GM21360 (cell line): Measurements from ENCODE around the gene SPON1.
A peak's percentile ranks its signal among the peaks of the same experiment; 100 is the strongest.
"Not testable (repeated sequence)": the region's sequence is repeated elsewhere in the genome, so short reads cannot be mapped to it uniquely, and the experiment has no call there.

ENCODE experiments used
- ATAC-seq: cut with Tn5 transposase; IDR thresholded peaks from one replicate; pipeline ENCODE4 v1.9.1; 2021; ENCODE audit warnings: mild to moderate bottlenecking, moderate library complexity; ENCODE audit not compliant: unreplicated experiment

The SPON1 gene

GRCh38 chr11:14230407-14230806 lies 267.9 kb downstream of the SPON1 start:
- ATAC-seq = no peak

- ATAC-seq = no peak
Measured at GRCh38 chr11:14232652-14233051, 270.1 kb downstream of the SPON1 start.

GRCh38 chr11:14234446-14234845 lies 271.9 kb downstream of the SPON1 start:
- ATAC-seq = no peak

DNA sequence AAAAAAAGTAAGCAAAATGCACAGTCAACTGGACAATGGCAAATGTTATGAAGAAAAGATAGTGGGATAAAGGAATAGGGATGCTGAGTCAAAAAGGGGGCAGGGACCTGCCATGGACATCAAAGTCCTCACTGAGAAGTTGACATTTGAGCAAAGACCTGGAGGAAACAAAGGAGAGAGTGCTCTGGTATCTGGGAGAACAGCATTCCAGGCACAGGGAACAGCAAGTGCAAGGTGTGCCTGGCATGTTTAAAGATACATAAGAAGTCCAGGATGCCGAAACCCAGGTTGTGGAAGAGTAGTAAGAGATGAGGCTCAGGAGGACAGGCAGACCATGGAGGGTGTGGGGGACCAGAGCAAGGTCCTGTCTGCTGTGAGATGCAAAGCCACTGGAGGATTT lies 273.2 kb downstream of the SPON1 start:
- ATAC-seq = no peak

DNA sequence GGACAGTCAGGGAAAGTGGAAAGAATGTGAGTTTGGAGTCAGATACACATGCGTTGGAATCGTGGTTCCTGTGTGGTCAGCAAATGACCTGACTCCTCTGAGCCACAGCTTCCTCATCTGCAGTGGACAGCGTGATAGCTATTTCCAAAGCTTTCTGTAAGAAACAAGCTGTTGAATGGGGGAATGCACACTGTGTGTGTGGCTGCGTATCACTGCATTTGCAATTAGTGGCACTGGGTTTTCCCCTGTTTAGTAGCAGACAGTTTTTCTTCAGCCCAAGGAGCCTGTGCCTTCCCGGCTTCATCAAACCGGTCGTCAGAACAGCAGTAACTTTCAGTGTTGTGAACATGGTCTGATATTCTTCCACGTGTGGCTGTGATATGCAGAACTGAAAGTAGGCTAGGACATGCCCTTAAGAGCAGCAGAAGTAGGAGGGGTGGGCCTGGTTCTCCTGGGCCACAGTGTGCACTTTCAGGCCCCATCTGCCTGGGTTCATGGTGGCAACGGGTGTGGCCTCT lies 275.0 kb downstream of the SPON1 start:
- ATAC-seq = peak; percentile 97

DNA sequence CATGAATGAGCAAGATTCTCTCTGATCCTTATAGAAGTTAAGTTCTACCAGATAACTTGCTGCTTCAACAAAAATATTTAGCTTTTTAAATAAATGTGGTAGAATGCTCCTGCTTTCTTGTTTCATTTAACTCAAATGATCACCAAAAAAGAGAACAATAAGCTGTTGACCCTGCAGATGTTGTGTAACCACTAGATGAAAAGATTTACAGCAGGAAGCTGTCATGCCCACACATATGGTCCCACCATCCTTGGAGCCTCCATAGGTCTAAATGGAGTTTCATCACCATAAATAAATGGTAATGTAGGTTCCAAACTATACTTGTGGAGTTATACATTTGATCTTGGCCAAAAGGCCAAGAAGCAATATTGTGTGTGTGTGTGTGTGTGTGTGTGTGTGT lies 277.7 kb downstream of the SPON1 start:
- ATAC-seq = no peak

- no peak for ATAC-seq
Measured at GRCh38 chr11:14240951-14241350, 278.4 kb downstream of the SPON1 start.

- no peak for ATAC-seq
Measured at GRCh38 chr11:14242187-14242586, 279.7 kb downstream of the SPON1 start.

- ATAC-seq = no peak
Measured at GRCh38 chr11:14242733-14243132, 280.2 kb downstream of the SPON1 start.

- ATAC-seq = no peak
Measured at GRCh38 chr11:14244926-14245325, 282.4 kb downstream of the SPON1 start.

- no peak for ATAC-seq
Measured at GRCh38 chr11:14245444-14245843, 282.9 kb downstream of the SPON1 start.

DNA sequence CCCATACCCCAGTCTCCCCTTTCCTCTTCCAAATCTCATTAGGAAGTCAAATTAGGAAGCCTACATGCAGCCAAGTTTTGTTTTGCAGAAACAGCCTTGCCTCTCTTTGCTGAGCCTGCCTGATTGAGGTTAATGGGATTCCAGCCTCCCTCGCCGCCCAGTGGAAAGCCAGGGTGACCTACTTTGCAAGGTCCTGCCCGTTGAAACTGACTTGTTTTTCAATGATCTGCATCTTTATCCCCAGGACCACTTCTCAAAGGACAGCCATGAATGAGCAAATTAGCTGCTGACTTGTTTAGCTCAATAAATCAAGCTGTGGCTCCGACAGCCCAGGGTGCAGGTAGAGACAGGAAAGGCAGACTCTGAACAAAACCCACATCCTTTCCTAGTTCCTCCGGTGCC lies 286.1 kb downstream of the SPON1 start:
- no peak for ATAC-seq

DNA sequence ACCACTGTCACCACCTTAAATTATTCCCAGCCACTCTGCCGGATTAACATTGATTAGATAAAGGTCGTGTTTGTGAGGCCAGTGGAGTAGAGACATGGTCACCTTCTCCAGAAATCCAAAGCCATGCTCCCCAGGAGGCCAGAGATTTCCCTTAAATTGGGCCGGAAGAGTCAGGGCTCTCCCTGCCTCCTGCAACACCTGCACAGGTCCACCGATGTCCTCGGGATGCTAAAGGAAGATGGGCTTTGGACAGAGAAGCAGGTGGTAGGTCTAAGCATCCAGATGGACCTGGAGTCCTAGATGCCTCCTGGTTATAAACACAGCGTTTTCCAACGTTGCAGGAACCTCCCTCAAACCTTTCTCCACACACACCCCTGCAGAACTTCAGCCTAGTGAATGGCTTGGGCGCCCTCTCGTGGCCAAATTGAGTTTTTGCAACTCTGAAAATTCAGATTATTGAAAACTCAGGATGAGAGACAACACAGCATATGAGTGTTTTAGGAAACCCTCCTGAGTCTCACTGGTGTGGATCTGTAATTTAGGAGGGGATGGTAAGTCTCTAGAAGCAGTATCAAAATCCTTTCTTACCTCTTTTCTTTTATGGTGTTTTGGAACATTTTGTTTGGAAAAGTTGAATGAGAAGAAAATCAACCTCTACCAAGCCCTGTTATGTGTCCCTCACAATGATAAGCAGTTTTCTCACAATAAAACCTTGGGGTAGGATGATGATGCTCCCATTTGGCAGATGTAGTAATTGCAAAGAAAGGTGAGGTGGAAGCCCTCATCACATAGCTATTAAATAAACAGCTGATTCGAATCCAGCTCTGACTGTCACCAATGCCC lies 286.8 kb downstream of the SPON1 start:
- peak; percentile 46 for ATAC-seq

GRCh38 chr11:14251754-14252153 lies 289.2 kb downstream of the SPON1 start:
- ATAC-seq = no peak

DNA sequence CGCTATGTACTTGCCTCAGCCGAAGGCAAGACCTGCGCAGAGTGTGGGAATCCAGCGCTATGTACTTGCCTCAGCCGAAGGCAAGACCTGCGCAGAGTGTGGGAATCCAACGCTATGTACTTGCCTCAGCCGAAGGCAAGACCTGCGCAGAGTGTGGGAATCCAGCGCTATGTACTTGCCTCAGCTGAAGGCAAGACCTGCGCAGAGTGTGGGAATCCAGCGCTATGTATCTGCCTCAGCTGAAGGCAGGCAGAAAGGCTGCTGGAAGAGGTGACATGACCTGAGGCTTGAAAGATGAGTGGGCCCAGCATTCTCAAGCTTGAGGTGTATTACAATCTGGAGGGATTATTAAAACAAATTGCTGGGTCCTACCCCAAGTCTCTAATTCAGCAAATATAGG lies 290.0 kb downstream of the SPON1 start:
- ATAC-seq = not testable (repeated sequence)

DNA sequence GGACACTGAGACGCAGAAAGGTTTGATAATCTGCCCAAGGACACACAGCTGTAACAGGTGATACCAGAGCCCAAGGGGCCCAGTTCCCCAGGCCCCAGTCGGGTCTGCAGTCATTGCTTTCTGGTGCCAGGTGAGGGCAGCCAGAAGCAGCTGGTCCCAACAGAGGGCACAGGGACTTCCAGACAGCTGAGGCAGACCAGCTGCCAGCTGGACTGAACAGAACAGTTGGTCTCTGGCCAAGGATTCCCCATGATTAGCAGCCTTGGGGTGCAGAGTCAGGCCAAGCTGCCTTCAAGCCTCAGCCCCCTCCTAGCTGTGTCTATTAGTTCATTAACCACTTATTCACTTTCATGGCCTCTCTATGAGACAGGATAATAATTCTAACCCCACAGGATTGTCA lies 290.9 kb downstream of the SPON1 start:
- ATAC-seq = no peak

DNA sequence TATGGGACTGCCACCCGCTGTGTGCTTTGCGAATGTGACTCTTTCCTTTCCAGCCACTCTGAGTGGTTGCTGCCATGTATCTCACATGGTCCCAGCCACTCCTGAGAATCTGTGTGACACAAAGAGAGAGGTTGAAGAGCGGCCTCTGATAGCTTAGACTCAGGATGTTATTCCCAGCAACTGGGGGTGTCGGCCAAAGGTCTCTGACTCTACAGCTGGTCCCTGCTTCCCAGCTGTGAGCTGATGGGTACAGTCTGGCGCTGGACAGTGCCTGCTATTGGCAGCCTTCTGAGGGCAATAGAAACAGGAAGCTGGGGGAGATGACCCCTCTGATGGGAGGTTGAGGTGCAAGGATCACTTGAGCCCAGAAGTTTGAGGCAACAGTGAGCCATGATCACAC lies 291.3 kb downstream of the SPON1 start:
- no peak for ATAC-seq

DNA sequence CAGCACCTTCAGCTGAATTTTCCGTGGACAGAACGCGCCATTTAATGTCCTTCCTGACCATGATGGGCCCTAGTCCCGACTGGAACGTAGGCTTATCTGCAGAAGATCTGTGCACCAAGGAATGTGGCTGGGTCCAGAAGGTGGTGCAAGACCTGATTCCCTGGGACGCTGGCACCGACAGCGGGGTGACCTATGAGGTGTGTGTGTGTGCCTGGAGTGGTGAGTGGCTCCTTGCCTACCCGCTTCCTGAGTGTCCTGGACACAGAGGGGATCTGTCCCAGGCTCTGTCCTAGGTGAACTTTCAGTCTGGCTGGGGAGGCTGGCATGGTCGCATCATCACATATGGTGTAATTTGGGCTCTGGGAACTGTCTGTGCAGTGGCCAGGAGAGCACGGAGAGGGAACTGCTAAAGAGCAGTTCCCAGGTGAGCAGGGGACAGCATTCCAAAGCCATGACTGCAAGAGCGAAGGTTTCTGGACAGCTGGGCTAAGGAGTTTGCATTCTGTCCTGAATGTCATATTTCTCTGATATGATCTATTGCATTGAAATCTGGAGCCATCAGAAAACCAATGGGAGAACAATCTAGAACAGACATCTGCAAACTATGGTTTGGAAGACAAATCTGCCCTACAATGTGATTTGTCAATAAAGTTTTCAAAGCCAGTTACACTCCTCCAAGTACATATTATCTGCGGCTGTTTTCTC lies 292.2 kb downstream of the SPON1 start:
- no peak for ATAC-seq

DNA sequence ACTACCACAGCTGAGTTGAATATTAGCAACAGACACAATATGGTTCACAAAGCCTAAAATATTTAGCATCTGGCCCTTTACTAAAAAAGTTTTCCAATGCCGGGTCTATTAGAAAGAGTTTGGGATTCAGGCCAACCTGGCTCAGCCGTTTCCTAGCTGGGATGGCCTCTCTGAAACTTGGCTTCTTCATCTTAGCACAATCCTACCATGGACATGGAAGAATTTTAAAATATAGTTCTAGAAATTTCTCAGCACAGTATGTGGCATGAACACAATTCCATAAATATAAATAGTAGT lies 292.7 kb downstream of the SPON1 start:
- ATAC-seq = no peak

GRCh38 chr11:14258221-14258935 lies 295.9 kb downstream of the SPON1 start:
- no peak for ATAC-seq

DNA sequence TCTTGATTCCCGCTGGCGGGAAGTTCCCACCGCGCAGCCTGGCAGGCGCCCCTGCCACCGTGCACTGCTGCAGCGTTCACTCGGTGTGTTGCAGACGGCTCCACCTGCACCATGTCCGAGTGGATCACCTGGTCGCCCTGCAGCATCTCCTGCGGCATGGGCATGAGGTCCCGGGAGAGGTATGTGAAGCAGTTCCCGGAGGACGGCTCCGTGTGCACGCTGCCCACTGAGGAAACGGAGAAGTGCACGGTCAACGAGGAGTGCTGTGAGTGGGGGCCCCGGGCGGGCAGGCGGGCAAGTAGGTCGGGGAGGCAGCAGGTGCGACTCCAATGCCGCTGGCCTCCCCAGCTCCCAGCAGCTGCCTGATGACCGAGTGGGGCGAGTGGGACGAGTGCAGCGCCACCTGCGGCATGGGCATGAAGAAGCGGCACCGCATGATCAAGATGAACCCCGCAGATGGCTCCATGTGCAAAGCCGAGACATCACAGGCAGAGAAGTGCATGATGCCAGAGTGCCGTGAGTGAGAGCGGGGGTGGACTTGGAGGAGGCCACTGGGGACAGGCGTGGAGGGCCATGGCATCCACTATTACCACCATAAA lies 296.8 kb downstream of the SPON1 start:
- ATAC-seq = no peak
